OCI-LY1 (cell line): Measurements from ENCODE around the gene FCGBP.

ENCODE experiments used
- CTCF ChIP-seq: fragments of 200-600 bp; sonication (generic), shearing (Covaris generic); IDR thresholded peaks from 2 replicates; pipeline ENCODE4 v1.5.1; 2017; ENCODE audit warnings: mild to moderate bottlenecking, antibody characterized with exemption, low read length, moderate library complexity, mixed read lengths
- EZH2 ChIP-seq: fragments of 200-600 bp; sonication (generic), shearing (Covaris generic); IDR thresholded peaks from 2 replicates; pipeline ENCODE4 v1.8.0; 2017; ENCODE audit warnings: borderline replicate concordance, mixed run types, mild to moderate bottlenecking, antibody characterized with exemption, low read length, moderate library complexity, mixed read lengths

- TF ChIP-seq CTCF: no peak
- TF ChIP-seq EZH2: no peak
Observed at GRCh38 chr19:39906820-39907611, 27.4 kb downstream of the FCGBP start.
